ENCODE results near the gene DUXB.

The DUXB gene

DNA sequence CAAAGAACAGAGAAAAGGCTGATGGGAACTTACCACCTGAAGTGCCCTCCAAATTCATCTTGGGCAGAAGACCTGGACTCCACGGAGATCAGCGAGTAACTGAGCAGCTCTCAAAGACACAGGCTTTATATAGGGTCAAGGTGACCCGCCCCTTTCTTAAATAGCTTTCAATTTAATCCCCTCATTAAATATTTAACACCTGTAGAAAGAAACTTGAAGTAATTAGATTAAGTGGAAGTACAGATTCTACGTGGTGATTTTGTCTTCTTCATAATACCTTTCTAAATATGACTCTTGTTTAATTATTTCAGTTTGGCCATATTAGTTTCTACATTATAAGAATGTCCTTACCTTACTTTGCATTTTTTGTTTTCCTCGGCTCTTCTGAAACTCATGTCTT is at the start of gene DUXB:
TSS of gene DUXB (minus strand) at position 101 of the 400 bp plus-strand sequence. CDS start at position 58, 43 bp downstream.
- no peak for DNase-seq

GRCh38 chr16:75750528-75750927 is 49.3 kb upstream of the DUXB start:
- no peak for DNase-seq

GRCh38 chr16:75746359-75746758 is 45.1 kb upstream of the DUXB start:
- no peak for DNase-seq

DNA sequence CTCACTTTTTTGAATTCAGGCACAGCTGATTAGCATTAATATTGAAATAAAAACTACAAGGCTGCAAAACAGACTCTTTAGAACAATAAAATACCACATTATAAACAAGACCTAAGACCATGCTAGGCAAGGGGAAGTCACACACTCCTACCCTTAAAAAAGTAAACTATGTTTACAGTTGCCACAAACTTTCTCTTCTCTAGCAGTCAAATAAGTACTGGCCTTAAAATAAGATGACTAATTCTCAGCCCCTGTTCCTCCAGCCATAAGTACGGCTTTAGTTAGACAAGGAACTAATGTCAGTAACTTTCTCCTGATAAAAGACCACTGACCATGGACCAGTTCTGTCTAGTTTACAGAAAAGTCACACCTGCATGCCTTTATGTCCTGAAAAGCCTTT is 44.6 kb upstream of the DUXB start:
- DNase-seq = no peak

DNA sequence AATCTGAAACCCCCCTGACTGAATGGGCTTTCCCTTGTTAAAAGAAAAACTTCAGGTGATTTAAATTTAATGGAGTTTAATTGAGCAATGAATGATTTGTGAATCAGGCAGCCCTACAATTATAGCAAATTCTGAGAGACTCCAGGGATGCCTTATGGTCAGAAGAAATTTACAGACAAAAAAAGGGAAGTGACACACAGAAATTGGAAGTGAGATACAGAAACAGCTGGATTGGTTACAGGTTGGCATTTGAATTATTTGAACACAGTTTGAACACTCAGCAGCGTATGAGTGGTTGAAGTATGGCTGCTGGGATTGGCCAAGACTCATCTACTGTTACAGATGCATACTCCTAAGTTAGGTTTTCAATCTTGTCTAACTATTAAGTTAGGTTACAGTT is 44.0 kb upstream of the DUXB start:
- no peak for DNase-seq

DNA sequence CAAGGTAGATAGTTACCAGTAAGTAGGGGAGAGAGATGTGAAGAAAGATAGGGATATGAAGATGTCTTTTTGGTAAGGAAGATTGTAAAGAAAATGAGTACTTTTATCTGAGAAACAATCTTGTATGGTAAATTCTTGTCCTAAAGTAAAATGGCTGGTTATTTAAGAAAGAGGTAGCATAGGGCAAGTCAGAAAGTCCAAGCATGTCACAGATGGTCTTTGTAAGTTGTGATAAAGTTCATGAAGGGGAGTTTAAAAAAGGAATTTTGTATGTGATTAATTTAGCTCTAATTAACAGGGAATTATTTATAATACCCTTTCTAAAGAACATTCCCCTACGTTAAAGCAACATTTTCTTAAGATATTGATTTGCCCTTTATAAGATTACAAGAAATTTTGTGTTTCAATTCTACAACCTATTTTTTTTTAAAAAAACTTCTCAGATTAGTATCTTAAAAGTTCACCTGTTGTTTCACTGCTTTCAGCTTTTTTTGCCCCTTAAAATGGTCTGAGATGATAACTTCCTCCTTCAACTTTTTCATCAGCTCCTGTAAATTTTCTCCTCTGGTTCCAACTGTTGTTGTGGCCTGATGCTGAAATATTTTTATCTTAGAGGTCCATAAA is 41.3 kb upstream of the DUXB start:
- no peak for DNase-seq

DNA sequence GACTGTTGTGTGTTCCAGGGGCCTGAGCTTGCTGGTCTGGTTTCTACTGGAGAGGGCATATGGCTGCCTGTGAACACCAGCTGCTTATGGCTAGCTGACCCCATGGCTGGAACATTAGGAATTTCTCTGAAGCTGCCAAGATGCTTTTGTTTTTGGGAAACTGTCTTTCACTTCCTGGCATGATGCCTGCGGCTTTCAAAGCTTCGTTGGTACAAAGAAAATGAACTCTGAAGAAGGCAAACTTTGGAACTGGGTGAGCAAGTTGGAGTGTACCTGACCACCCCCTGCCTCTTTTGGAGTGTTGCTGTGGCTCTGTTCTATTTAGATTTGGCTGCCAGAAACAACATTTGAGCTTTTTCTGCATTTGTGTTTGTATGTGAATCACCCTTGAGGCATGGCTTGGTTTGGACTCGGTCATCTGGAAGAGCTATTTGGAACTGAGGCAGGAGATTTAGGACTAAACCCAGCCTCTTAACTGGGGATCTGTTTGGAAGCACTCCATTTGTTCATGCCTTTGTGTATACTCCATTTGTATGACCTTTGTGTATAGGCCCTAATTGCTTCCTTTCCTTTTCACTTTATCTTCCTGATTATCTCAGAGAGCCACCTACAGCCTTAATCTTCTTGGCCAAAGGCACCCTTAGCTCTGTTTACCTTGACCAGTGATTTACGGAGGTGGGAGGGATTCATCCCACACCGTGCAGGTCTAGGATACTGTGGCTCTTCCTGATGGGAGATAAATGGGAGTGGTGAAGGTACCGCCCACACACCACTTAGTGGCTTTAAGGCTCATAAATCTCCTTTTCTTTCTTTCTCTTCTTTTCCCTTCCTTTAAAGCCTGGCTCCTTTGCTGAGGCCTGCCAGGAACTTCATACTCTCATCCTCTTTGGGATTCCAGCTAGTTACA is 32.3 kb upstream of the DUXB start:
- DNase-seq = no peak

DNA sequence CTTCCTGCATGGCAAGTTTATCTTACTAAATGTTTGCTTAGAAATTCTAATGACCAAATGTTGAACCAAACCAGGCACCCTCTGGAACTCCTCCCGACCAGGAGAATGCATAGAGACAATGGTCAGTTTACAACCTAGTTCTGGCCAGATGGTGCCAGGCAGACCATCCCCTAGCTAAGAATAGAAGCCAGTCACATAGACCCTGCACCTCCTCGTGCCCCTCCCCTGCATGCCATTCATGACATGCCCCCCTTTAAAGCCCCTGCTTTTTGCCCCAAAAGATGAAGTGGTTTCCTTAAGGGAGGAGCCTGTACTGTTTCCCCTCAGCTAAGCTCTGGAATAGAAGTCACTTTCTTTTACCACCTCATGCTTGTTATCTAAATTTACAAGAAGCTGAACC is 31.6 kb upstream of the DUXB start:
- DNase-seq = no peak

GRCh38 chr16:75727221-75727620 is 26.0 kb upstream of the DUXB start:
- no peak for DNase-seq

DNA sequence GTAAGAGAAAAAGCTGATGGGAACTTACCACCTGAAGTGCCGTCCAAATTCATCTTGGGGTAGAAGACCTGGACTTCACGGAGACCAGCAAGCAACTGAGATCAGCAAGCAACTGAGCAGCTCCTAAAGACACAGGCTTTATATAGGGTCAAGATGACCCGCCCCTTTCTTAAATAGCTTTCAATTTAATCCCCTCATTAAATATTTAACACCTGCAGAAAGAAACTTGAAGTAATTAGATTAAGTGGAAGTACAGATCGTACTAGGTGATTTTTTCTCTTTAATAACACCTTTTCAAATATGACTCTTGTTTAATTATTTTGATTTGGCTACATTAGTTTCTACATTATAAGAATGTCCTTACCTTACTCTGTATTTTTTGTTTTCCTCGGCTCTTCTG is 25.1 kb upstream of the DUXB start, which contains the start of gene CPHXL:
TSS of gene CPHXL (minus strand) at position 101 of the 400 bp plus-strand sequence. CDS start at position 53, 48 bp downstream.
- no peak for DNase-seq

GRCh38 chr16:75718452-75718851 is 17.2 kb upstream of the DUXB start:
- DNase-seq = no peak

GRCh38 chr16:75714661-75715060 is 13.4 kb upstream of the DUXB start:
- DNase-seq = no peak

GRCh38 chr16:75710344-75710743 is 9.1 kb upstream of the DUXB start:
- no peak for DNase-seq

DNA sequence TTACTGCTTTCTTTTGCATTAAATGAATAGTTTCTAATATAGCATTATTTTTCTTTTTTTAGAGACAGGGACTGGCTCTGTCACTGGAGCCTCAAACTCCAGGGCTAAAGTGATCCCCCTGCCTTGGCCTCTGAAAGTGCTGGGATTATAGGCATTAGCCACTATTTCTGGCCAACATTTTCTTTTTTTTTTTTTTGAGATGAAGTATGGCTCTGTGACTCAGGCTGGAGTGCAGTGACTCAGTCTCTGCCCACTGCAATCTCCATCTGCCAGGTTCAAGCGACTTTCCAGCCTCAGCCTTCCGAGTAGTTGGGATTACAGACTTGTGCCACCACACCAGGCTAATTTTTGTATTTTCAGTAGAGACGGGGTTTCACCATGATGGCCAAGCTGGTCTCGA is 2.0 kb upstream of the DUXB start:
- no peak for DNase-seq

GRCh38 chr16:75702242-75702641 is 981 bp upstream of the DUXB start:
- DNase-seq = no peak

DNA sequence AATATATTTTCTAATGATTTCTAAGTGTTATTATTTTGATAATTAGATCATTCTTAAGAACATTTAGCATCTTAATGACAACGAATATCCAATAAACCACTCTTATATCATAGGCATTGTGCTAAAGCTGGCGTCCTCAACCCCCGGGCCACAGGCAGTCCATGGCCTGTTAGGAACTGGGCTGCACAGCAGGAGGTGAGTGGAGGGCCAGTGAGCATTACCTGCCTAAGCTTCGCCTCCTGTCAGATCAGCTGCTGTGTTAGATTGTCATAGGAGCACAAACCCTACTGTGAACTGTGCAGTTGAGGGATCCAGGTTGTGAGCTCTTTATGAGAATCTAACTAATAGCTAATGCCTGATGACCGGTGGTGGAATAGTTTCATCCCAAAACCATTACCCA is 3.7 kb downstream of the DUXB start:
- DNase-seq = no peak

DNA sequence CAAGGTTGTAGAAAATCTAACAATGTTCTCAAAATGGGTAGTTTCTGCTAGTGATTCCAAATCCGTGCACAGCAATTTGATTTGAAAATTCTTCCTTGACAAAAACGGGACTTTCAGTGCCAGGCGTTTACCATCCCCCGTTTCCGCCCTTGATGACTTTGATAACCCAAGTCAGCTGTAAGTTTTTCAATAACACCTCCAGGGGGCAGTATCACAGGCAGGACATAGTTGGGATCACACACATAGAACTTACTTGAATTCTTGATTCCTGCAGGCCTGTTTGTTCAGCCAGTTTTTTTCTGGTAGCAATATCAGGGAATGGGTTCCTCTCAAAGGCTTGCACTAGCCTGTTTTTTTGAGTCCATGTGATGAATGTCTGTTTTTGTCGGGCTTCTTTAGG is 5.6 kb downstream of the DUXB start:
- DNase-seq = no peak

DNA sequence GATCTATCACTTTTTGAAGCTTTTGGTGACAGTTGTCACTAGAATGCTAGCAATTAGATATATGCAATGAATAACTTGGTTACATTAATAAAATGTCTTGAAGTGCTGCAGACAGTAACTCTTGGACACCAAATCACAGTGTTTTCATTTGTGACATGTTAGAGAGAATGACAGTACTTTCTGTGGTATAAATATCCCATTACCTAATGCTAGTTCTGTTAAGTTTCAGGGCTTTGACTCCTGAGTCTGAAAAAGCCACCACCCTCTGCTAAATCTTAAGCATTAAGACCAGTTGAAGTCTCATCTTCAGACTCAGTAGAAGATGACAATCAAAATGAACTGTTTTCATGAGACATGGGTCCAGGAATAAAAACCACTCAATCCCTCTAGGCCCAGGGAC is 13.9 kb downstream of the DUXB start:
- no peak for DNase-seq

GRCh38 chr16:75682308-75682707 is 19.0 kb downstream of the DUXB start:
- DNase-seq = no peak

DNA sequence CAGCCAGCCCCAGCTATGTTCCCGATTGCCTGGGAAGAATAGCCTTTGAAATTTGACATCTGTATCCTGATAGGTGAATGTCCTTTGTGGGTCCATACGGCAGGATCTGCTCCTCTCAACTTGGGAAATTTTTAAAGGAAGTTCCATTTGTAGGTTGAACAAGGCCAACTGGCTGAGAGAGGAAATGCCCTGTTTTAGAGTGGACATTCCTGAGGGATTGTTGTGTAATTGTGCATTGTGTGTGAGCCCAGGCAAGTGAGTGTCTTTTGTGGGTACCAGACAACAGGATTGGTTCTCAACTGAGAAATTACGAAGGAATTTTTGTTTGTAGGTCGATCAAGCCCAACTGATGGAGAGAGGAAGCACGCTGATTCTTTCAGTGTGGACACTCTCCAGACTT is 21.9 kb downstream of the DUXB start:
- no peak for DNase-seq

GRCh38 chr16:75676909-75677308 is 24.4 kb downstream of the DUXB start, which contains the start of gene CPHXL2:
Gene CPHXL2, minus strand, starts transcription at chr16:75677009. Its CDS starts 10 bp downstream, at chr16:75676999.
- no peak for DNase-seq

DNA sequence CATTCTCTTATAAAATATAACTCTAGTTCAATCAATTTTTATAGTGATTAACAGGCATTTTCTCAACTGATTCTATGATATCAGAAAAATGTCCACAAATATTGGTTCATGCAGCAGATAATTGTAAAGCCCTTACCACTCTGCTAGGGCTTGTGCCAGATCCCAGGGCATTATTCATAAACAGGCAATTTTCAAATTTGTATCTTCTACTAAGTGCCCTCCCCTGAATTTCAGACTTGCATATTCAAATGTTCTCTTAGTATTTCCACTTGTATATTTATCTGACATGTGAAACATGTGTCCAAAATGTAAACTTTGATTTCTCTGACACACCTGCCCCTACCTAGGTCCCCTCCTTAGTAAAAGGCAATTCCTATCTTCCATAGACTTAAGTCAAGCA is 33.8 kb downstream of the DUXB start:
- DNase-seq = no peak

DNA sequence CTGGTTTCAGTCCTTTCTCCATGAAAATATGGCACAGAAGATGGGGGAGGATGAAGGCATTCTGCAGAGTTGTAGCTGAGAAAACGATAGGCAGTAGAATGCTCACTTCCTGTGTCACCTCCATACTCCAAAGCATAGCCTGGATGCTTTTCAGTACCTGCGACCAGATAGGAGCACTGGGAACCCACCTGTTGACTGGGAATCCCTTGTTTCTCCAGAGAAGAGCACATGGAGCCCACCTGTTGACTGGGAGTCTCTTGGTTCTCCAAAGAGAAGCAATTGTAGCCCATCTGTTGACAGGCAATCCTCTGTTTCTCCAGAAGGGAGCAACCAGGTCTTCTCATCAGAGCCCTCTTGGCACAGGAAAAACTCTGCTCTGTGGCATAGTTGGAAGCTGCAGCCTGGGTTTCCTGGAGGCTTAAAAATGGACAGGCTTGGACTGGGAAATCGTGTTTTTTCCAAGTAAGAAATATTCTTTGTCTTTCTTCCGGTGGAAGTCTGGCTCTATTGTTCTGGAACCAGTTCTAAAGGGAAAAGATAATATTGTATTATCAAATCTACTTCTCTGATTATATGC is 40.4 kb downstream of the DUXB start:
- no peak for DNase-seq

- no peak for DNase-seq
Measured at GRCh38 chr16:75660321-75660720, 40.9 kb downstream of the DUXB start.

Measured in activated CD4-positive, alpha-beta T cell treated with anti-CD3 and anti-CD28 coated beads for 4 hours (primary cell).